ENCODE data around the gene ZNF835.

DNA sequence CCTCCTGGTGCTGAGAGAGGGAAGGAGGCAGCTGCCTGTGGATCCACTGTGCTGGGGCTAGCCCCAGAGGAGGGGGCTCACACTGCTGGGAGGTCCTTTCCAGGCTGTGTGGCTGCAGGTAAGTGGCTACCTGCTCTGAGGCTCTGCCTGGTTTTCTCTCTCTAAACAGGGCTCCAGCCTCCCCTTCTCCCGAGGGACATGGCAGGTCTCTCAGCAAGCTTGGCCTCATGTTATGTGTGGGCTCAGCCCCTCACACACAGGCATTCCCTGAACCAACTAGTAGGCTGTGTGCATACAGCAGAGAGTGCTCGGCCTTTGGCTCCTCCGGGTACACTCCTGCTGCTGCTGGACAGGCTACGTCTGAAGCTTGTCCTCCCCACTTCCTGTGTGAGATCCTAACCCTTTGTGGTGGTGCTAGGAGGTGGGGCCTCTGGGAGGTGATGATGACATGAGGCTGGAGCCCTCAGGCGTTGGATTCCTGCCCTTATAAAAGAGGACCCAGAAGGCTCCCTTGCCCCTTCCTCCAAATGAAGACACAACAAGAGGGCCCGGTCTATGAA lies 4.2 kb downstream of the ZNF835 start:
- TF ChIP-seq, protein P1, sequence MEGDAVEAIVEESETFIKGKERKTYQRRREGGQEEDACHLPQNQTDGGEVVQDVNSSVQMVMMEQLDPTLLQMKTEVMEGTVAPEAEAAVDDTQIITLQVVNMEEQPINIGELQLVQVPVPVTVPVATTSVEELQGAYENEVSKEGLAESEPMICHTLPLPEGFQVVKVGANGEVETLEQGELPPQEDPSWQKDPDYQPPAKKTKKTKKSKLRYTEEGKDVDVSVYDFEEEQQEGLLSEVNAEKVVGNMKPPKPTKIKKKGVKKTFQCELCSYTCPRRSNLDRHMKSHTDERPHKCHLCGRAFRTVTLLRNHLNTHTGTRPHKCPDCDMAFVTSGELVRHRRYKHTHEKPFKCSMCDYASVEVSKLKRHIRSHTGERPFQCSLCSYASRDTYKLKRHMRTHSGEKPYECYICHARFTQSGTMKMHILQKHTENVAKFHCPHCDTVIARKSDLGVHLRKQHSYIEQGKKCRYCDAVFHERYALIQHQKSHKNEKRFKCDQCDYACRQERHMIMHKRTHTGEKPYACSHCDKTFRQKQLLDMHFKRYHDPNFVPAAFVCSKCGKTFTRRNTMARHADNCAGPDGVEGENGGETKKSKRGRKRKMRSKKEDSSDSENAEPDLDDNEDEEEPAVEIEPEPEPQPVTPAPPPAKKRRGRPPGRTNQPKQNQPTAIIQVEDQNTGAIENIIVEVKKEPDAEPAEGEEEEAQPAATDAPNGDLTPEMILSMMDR (IDR thresholded peaks at IDR 0.05) = no peak
- TF ChIP-seq POLR2A (IDR thresholded peaks at IDR 0.05) = no peak
